ENCODE data around the gene GIGYF2.
"Not testable (repeated sequence)": the region's sequence is repeated elsewhere in the genome, so short reads cannot be mapped to it uniquely, and the experiment has no call there.

GIGYF2 gene

GRCh38 chr2:232688201-232688600 lies 8.9 kb upstream of the GIGYF2 start:
- DNase-seq, result no peak

- no peak for DNase-seq
These were observed 7.8 kb upstream of the GIGYF2 start for GRCh38 chr2:232689152-232689910.

- not testable (repeated sequence) for DNase-seq
These were observed 6.0 kb upstream of the GIGYF2 start for GRCh38 chr2:232691117-232691516.

DNA sequence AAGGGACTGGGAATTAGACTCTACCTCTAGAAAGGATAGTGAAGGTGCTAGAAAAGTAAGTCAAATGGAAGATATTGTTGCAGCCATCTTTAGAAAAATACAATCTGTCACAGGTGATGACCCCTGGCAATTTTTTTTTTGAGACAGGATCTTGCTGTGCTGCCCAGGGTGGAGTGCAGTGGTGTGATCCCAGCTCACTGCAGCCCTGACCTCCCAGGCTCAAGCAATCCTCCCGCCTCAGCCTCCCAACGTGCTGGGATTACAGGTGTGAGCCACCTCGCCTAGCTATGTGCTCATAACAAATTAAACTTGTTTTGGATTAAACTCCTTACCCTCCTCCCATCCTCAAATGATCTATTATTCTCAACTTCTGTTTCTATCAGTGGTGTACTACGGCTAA lies 3.8 kb upstream of the GIGYF2 start:
- no peak for DNase-seq

DNA sequence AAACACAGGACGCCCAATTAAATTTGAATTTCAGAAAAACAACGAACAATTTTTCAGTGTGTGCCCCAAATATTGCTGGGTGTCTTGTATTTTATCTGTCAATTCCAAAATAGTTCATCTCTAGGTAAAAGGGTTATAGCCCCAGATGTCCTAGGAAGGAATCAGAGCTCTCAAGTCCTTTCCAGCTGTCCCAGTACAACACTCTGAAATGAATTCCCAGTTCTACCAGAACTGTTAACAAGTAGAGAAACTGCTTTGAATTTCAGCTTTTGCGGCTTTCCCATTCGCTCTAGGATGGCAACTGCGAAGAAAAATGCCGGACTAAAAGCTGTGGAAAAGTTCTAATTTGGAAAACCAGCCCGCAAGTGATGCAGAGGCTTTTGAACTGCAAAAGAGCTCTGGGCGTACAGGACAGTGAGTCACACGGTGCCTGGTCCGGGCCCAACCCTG lies 497 bp upstream of the GIGYF2 start:
- DNase-seq, result no peak

DNA sequence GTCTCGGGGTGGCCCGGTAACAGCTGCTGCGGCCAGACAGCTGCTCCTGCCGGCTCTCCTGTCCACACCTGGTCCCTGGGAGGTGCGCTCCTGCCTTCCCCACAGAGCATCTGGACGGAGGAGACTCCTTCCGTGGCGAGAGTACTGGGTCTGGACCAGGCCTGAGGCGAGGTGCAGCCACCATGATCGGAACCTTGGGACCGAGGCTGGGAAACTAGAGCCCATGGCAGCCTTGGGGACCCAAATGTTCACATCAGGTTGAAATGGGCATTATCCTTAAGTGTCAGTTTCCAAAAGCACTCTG lies 628 bp downstream of the GIGYF2 start:
- DNase-seq, result no peak

GRCh38 chr2:232698556-232699091 lies 1.5 kb downstream of the GIGYF2 start:
- DNase-seq, result no peak

GRCh38 chr2:232699110-232699509 lies 2.0 kb downstream of the GIGYF2 start:
- DNase-seq, result no peak

GRCh38 chr2:232700154-232700553 lies 3.0 kb downstream of the GIGYF2 start:
- DNase-seq, result no peak

DNA sequence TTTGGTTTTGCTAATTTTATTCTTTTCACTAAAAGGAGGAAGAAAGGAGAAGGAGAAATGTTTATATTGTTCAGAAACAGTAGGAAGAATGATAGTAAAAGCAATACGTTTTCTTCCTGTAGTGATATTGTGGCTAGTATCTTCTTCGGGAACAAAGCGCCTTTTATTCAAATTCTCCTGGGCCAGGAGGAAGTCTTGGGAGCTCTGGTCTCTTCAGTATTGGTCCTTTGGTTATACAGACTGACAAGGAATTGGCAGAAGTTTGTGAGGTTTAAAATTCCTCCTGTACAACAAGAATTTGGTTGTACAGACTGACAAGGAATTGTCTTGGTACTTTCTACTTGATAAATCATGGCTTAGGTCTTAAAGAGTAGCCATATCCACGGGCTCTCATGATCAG lies 9.9 kb downstream of the GIGYF2 start:
- DNase-seq, result no peak

DNA sequence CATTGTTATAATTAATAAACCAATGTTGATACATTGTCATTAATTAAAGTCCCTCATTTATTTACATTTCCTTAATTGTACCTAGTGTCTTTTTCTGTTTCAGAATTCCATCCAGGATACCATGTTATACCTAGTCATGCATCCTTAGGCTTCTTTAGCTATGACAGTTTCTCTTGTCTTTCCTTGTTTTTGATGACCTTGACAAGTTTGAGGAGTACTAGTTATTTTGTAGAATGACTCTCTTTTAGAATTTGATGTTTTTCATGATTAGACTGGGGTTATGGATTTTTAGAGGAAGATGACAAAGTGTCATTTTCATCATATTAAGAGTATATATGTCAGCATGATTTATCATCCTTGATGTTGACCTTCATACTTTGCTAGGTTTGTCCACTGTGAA lies 16.4 kb downstream of the GIGYF2 start:
- DNase-seq, result no peak

GRCh38 chr2:232714969-232715368 lies 17.8 kb downstream of the GIGYF2 start:
- no peak for DNase-seq

DNA sequence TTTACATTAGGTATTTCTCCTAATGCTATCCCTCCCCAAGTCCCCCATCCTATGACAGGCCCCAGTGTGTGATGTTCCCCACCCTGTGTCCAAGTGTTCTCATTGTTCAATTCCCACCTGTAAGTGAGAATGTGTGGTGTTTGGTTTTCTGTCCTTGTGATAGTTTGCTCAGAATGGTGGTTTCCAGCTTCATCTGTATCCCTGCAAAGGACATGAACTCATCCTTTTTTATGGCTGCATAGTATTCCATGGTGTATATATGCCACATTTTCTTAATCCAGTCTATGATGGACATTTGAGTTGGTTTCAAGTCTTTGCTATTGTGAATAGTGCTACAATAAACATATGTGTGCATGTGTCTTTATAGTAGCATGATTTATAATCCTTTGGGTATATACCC lies 22.9 kb downstream of the GIGYF2 start:
- not testable (repeated sequence) for DNase-seq

GRCh38 chr2:232721261-232721660 lies 24.1 kb downstream of the GIGYF2 start:
- DNase-seq, result no peak

DNA sequence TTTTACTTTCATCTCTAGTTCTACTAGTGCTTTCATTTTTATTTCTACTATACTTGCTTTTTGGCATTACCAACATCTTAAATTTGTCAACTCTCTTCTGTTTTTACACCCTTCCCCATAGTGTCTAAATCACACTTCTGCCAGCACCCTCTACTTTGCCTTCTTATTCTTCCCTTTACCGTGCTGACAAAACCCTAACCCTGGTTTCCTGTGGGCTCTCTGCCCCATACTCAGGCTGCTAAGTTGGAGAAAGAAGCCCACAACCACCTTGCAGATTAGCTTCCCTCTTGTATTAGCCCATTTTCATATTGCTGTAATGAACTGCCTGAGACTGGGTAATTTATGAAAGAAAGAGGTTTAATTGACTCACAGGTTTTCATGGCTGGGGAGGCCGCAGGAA lies 24.8 kb downstream of the GIGYF2 start:
- DNase-seq, result no peak

DNA sequence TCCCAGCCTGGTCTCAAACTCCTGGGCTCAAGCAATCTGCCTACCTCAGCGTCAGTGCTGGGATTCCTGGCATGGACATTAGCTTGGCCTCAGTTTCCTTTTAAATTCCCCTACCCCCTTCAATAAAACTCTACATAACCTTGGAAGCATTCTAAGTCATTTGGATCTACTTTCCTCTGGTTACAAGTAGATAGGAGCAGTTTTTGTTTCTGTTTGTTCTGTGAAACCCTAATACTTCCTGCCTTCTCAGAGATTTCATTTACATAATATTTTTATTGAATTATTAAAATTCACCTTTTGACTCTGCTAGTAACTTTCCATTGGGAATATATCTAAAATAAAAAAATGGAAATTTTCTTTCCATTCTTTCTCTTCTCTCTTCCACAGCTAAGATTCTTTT lies 25.9 kb downstream of the GIGYF2 start:
- DNase-seq, result no peak

- DNase-seq, result no peak
These were observed 31.7 kb downstream of the GIGYF2 start for GRCh38 chr2:232728785-232729184.

DNA sequence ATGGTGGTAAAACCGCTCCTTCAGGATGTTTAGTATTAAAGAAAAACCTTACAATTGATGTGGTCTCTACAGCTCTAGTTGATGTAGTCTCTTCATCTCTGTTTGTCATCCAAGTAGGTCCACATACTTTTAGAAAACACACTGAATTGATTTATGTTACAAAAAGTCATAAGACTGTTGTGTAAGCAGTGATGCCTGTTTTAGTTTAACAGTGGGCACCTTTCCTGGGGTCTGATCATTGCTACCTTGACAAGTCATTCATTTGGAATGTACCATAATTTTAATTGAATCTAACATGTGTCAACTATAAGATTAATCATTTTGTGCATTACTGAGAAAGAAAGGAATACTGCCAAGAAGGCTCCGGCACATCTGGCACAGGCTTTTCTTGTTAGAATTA lies 34.3 kb downstream of the GIGYF2 start:
- no peak for DNase-seq

GRCh38 chr2:232741294-232741693 lies 44.2 kb downstream of the GIGYF2 start:
- DNase-seq, result no peak

DNA sequence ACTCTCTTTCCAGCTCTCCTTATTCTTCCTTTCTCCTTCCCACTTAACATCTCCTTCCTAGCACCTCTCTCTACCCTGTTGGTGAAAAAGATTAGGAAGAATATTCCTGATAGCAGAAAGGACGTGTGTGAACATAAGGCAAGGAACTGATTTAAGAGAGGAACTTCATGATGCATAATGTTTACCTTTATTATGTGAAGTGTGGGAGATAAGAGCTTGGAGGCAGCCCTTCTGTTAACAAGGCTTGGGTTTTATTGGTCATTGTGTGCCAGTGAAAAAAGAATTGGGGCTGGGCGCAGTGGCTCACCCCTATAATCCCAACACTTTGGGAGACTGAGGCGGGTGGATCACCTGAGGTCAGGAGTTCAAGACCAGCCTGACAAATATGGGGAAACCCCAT lies 44.8 kb downstream of the GIGYF2 start:
- no peak for DNase-seq

DNA sequence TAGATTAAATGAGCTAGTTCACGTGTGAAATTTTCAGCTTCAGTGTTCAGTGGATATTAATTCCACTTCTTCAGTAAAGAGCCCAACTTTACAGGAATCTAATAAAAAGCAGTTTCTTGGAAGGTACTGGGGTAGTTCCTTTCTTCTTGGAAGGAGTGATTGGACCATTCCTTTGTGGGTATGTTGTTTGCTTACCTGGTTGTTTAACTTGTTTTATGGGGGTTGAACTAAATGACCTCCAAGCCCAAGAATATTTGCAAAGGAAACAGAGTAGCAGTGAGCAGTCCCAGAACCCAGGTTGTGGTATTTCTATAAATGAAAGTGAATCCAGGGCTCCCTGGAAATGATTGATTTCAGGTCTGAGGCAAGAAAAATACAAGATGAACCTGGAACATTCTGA lies 47.8 kb downstream of the GIGYF2 start:
- DNase-seq, result no peak

- DNase-seq, result no peak
These were observed 50.9 kb downstream of the GIGYF2 start for GRCh38 chr2:232748038-232748437.

DNA sequence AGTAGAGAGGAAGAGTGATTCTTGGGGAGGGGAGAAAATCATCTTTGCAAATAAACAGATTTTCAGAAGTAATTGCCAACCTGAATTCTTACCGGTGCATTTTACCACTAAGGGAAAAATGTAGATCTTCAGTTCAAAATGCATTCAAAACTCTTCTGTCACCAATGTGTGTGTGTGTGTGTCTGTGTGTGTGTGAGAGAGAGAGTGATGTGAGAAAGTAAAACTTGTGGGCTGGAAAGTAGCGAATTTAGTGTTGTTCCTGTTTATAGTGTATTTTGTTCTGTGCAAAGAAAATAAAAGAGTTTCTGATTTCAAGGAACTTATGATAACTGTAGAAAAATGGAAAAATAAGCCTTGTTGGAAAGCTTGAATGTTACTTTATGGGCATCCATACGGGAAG lies 52.2 kb downstream of the GIGYF2 start:
- DNase-seq, result no peak

GRCh38 chr2:232750135-232750671 lies 53.1 kb downstream of the GIGYF2 start:
- DNase-seq, result no peak

DNA sequence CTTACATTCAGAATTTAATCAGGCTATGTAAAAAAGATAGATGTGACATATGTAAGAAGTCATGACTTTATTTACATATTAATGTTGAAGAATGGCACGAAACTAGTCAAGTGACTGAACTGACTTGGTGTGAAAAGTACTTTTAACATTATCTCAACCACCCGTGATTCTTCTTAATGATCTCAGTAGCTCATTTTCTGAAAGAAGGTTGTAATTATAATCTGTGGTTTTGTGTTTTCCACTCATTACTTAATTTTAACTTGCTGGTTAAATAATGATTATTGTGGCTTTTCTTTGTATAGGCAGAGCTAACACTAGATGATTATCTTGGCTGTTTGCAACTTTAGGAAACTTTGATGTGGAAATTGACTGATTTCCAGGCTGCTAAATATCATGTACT lies 60.8 kb downstream of the GIGYF2 start:
- DNase-seq, result no peak
